ENCODE data around the gene OAS2. TPM values are rescaled to one million over a fixed set of nuclear protein-coding genes. Genes with fewer than 3 reads are reported as not detected.

OAS2 gene, protein sequence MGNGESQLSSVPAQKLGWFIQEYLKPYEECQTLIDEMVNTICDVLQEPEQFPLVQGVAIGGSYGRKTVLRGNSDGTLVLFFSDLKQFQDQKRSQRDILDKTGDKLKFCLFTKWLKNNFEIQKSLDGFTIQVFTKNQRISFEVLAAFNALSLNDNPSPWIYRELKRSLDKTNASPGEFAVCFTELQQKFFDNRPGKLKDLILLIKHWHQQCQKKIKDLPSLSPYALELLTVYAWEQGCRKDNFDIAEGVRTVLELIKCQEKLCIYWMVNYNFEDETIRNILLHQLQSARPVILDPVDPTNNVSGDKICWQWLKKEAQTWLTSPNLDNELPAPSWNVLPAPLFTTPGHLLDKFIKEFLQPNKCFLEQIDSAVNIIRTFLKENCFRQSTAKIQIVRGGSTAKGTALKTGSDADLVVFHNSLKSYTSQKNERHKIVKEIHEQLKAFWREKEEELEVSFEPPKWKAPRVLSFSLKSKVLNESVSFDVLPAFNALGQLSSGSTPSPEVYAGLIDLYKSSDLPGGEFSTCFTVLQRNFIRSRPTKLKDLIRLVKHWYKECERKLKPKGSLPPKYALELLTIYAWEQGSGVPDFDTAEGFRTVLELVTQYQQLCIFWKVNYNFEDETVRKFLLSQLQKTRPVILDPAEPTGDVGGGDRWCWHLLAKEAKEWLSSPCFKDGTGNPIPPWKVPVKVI
- 4.0 and 6.7 TPM in 2 replicates for total RNA-seq (ENCODE audit: low replicate concordance)

DNA sequence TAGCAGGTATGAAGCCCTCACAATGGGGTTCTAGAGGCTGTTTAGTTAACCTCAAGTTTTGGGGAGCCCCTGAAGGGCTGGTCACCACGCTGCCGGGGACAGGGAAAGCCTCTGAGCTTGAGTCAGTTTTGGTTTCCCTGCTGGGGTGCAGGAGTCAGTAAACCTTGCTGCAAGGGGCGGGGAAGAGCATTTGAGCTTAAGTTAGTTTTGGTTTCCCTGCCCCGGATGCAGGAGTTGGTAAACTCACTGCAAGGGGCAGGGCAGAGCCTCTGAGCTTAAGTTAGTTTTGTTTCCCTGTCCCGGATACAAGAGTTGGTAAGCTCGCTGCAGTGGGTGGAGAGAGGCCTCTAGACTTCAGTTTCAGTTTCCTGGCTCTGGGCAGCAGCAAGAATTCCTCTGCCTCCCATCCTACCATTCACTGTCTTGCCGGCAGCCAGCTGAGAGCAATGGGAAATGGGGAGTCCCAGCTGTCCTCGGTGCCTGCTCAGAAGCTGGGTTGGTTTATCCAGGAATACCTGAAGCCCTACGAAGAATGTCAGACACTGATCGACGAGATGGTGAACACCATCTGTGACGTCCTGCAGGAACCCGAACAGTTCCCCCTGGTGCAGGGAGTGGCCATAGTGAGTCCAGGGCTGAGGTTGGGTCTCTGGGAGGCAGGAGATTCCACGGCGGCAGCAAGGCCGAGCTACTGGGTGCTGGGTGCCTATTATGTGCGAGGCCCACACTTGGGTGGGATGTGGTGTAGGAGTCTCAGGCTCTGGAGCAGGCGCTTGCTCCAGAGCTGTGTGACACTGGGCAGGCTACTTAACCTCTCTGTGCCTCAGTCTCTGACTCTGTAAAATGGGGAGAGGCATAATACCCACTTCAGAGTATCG is at the start of gene OAS2:
TSS of gene OAS2 (plus strand) at position 357 of the 878 bp plus-strand sequence. CDS start at position 447, 90 bp downstream.

DNA sequence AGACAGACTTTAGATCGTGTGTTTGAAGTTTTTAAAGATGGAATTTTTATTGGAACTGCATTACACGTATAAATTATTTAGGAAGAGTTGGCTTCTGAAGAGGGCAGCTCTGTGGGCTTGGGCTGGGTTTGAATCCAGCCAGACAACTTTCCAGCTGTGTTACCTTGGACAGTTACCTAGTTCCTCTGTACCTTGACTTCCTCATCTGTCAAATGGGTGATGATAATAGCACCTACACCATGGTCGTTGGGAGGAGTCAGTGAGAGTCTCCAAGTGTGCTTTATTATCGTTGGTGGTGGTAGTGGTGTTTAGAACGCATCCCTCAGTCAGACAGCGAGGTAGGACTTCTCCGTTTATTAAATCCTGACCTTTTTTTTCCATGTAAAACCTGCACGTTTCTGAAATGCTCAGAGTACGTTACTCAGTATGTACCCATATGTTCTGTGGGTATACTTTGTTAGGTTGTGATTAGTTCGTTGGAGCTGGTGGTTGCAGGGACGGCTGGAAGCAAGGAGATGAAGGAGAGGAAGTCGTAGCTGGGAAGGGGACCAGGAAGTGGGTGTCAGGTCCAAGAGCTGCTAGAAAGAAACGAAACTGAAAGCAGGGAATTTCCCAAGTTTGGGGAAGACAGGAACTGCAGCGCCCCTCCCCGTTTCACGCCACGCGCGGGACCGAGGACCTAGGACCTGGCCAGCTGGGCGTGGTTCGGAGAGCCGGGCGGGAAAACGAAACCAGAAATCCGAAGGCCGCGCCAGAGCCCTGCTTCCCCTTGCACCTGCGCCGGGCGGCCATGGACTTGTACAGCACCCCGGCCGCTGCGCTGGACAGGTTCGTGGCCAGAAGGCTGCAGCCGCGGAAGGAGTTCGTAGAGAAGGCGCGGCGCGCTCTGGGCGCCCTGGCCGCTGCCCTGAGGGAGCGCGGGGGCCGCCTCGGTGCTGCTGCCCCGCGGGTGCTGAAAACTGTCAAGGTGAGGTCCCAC is 40.3 kb upstream of the OAS2 start, which contains the start of gene OAS3:
TSS of gene OAS3 (plus strand) at position 734 of the 979 bp plus-strand sequence. CDS start at position 791, 57 bp downstream.

GRCh38 chr12:113056631-113057488 is 78.5 kb downstream of the OAS2 start, which contains the start of gene DTX1:
Gene DTX1, plus strand, starts transcription at chr12:113056730. Its CDS starts 1,463 bp downstream, at chr12:113058193.

Other genes starting within 250 kb of the OAS2 start
- gene RPH3A, start 186.8 kb upstream of the OAS2 start, total RNA-seq (ENCODE audit: low replicate concordance) = not detected in 2 replicates
- gene OAS1, start 71.6 kb upstream of the OAS2 start, total RNA-seq (ENCODE audit: low replicate concordance) = 2.3 and 5.4 TPM in 2 replicates
- 2.3 and 2.6 TPM in 2 replicates for gene OAS3, start 40.0 kb upstream of the OAS2 start, total RNA-seq (ENCODE audit: low replicate concordance)
- under 0.01 and 0.15 TPM in 2 replicates for gene DTX1, start 78.2 kb downstream of the OAS2 start, total RNA-seq (ENCODE audit: low replicate concordance)
- not detected in 2 replicates for gene RASAL1, start 157.2 kb downstream of the OAS2 start, total RNA-seq (ENCODE audit: low replicate concordance)
- gene CFAP73, start 171.2 kb downstream of the OAS2 start, total RNA-seq (ENCODE audit: low replicate concordance) = not detected in 2 replicates
- gene DDX54, start 207.0 kb downstream of the OAS2 start, total RNA-seq (ENCODE audit: low replicate concordance) = 25.5 and 28.3 TPM in 2 replicates
- gene RITA1, start 207.2 kb downstream of the OAS2 start, total RNA-seq (ENCODE audit: low replicate concordance) = 8.4 and 11.8 TPM in 2 replicates
- gene TPCN1, start 242.9 kb downstream of the OAS2 start, total RNA-seq (ENCODE audit: low replicate concordance) = 8.3 and 19.8 TPM in 2 replicates